GM19438 (cell line): ENCODE results near the gene BLTP3A.
"Not testable (repeated sequence)": the region's sequence is repeated elsewhere in the genome, so short reads cannot be mapped to it uniquely, and the experiment has no call there.

ENCODE experiments used
- ATAC-seq: cut with Tn5 transposase; IDR thresholded peaks from one replicate; pipeline ENCODE4 v1.9.1; 2021; ENCODE audit warnings: low read depth; ENCODE audit not compliant: unreplicated experiment

BLTP3A gene

DNA sequence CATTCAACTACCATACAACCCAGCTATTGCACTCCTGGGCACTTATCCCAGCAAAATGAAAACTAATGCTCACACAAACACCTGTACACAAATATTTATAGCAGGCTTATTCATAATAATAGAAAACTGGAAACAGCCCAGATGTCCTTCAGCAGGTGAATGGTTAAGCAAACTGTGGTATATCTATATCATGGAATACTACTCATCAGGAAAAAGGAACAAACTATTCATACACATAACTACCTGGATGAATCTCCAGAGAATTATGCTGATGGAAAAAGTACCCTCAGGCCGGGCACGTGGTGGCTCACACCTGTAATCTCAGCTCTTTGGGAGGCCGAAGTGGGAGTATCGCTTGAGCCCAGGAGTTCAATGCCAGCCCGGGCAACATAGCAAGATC lies 3.8 kb upstream of the BLTP3A start:
- no peak for ATAC-seq

DNA sequence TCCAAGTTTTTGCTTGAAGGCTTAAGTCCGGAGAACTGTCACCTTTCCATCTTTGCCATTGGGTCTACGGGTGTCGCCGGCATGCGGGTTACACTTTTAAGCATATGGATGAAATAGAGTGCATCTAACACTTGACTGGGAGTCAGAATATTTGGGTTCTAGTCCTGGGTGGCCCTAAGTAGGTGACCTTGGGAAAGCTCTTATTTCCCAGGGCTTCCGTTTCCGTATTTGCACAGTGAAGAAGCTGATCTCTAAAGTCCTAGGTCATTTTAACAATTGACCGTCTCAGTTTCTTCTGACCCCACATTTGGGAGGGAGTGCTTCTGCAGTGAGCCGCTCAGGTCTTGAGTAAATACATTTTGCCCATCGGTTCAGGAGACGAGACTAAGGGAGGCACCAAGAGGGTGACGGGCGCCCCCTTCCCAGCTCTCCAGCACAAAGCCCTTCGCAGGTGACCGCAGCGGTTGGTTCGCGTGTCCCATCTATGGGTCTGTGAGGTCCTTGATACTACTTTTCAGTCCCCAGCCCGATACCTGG lies 651 bp upstream of the BLTP3A start:
- peak; percentile 45 for ATAC-seq

DNA sequence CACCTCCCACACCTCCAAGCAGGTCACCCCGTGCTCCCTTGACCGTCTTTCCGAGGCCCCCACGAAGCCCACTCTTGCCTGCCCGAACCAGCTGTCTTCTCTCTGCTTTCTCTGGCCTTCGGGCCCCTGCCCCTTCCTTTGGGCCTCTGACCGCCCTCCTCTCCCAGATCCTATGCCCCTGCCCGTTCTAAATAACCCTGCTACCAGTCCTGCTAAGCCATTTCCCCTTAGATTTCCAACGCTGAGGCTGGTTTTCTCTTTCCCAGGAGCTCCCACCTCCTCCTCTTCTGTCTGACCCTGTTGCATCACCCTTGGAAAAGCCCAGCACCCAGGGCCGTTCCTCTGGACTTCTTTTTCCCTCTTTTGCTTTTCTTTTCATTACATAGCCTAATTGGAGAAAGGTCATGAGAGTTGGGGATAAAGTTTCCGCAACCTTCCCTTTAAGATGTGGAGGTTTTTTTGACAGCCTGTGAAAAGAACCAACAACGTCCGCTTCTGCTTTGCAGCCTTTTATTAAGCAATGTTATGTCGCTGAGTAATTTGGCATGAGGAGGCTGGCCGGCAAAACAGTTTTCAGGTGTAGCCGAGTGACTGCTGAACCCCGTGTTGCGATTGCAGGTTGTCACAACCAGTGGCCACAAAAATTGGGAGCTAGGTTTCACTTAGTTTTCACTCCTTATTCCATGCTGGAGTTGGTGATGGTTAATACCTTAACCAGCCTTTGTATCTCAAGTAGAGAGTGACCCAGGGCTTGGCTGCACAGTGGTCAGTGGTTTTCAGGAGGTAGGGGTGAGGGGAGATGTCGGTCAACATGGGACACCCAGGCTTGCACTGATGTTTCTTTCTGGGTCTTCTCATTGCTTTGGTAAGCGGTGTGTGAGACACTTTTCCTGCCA lies 970 bp downstream of the BLTP3A start:
- ATAC-seq = no peak

DNA sequence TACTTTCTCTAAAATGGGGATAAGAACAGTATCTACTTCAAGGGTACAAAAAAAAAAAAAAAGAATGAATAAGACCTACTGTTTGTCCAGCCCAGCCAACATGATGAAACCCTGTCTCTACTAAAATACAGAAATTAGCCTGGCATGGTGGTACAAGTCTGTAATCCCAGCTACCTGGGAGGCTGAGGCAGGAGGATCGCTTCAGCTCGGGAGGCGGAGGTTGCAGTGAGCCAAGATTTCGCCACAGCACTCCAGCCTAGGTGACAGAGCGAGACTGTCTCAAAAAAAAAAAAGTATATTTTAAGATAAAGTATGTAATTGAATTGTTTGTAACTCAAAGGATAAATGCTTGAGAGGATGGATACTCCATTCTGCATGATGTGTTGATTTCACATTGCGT lies 2.0 kb downstream of the BLTP3A start:
- ATAC-seq = no peak

- ATAC-seq = no peak
Measured at GRCh38 chr6:34795836-34796425, 4.0 kb downstream of the BLTP3A start.

DNA sequence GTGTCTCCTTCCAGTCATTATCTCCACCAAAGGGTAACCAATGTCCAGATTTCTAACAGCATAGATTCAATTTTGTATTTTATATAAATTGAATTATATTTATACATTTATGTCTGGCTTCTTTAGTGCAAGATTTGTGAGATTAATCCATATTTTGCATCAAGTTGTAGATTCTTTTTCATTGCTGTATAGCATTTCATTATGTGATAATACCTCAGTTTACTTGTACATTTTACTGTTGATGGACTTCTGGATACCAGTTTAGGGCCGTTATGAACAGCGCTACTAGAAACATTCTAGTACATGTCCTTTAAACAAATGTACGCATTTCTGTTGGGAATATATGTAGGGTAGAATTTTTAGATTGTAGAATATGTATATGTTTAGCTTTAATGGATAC lies 6.2 kb downstream of the BLTP3A start:
- ATAC-seq = no peak

- no peak for ATAC-seq
Measured at GRCh38 chr6:34799547-34799946, 7.7 kb downstream of the BLTP3A start.

GRCh38 chr6:34804543-34804942 lies 12.7 kb downstream of the BLTP3A start:
- ATAC-seq = no peak

GRCh38 chr6:34805074-34805473 lies 13.2 kb downstream of the BLTP3A start:
- ATAC-seq = not testable (repeated sequence)

GRCh38 chr6:34806738-34807453 lies 15.0 kb downstream of the BLTP3A start:
- no peak for ATAC-seq

DNA sequence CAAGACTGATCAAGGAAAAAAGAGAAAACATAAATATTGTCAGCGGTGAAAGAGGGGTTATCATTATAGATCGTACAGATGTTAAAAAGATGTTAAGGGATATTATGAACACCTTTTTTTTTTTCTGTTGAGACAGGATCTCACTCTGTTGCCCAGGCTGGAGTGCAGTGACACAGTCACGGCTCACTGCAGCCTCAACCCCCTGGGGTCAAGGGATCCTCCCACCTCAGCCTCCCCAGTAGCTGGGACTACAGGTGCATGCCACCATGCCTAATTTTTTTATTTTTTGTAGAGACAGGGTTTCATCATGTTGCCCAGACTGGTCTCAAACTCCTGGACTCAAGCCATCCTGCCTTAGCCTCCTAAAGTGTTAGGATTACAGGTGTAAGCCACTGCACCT lies 16.6 kb downstream of the BLTP3A start:
- not testable (repeated sequence) for ATAC-seq

GRCh38 chr6:34809419-34809818 lies 17.5 kb downstream of the BLTP3A start:
- not testable (repeated sequence) for ATAC-seq

- no peak for ATAC-seq
Measured at GRCh38 chr6:34810017-34810882, 18.4 kb downstream of the BLTP3A start.

DNA sequence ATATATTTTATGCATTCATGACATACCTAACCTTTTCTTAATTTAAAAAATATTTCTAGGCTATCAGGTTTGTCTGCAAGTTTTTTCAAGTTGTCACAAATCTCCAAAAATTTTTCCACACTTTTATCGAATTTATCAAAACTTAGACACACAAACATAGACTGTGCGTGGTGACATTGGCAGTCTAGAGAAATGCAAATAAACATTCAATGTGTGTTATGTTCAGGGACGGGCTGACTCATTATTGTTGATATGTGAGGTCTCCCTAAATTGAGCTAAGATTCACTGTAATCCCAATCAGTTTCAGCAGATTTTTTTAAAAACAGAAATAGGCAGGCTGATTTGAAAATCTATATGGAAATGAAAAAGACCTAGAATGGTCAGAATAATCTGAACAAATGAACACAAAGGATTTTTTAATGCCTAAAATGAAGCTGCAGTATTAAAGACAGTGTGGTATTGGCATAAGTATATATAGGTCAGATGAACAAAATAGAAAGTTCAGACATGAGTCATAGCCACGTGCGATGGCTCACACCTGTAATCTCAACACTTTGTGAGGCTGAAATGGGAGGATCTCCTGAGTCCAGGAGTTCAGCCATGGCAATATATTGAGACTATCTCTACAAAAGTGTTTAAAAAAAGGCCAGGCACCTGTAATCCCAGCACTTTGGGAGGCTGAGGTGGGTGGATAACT lies 19.2 kb downstream of the BLTP3A start:
- ATAC-seq = peak; percentile 93

DNA sequence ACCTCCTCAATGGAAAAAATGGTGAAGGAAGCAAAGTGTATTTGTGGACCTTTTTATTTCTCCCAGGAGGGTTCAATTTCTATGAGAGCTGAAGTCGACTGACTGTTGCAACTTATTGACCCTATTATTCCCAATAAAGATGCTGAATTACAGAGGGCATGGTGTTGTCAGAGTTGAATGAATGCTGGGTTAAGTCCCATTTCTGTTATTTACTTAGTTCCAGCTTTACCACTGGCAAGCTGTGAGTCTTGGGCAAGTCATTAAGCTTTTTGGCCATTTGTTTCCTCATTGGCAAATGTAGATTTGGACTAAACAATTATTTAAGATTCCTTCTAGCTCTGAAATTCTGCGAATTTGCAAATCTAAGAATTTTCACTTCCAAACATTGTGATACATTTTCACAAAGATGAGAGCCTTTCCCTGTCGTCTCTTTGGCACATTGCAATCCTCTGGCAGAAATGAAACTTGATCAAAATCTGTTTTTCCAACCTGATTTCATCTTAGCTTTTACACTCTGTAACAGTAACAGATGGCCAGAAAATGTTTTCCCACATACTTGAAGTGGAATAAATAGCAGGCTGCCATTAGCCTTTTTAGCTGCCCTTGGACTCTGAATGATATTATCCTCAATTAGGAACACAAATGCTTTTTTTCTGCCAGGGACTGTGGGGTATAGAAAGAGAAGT lies 21.3 kb downstream of the BLTP3A start:
- ATAC-seq = no peak

GRCh38 chr6:34816635-34817301 lies 24.9 kb downstream of the BLTP3A start:
- no peak for ATAC-seq

- no peak for ATAC-seq
Measured at GRCh38 chr6:34817446-34817845, 25.6 kb downstream of the BLTP3A start.

DNA sequence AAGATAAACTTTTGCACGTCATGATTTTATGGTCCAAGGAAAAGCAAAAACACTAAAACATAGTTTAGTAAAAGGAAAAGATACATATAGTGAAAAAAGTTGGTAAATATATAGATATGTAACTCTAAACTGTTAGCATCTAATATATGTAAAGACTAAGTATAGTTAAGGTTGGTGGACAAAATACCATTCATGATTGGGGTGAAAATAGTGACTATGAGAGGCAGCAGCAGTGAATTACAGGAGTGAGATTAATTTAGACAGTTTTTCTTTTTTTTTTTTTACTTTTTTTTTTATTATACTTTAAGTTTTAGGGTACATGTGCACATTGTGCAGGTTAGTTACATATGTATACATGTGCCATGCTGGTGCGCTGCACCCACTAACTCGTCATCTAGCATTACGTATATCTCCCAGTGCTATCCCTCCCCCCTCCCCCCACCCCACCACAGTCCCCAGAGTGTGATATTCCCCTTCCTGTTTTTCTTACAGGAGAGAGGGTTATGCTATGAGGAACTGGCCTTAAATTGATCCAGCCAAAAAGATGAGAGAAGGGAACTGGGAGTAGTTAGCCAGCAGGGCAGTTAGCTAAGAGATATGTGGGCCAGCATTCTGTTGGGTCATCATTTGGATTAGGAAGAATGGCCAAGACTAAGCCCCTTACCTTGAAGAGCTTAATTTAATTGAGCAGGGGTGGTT lies 27.1 kb downstream of the BLTP3A start:
- ATAC-seq = not testable (repeated sequence)
